ENCODE measurements around the gene IFT74. TPM values are rescaled to one million over a fixed set of nuclear protein-coding genes. Genes with fewer than 3 reads are reported as not detected.

IFT74 gene
- total and polyA plus RNA-seq, 12 donors, result 5.8 to 13.4 (median 10.9) TPM

- no peaks in the 10 kb centered on the region for H3K36me3 ChIP-seq
- peak in 3 of 8 donors; percentile 5 to 54 (median 22) for ATAC-seq
- no peak for TF ChIP-seq CTCF (IDR thresholded peaks at IDR 0.05)
- DNase-seq, result no peak
- no peaks in the 10 kb centered on the region for H3K27me3 ChIP-seq
- peak overlapping the region in 9 of 10 donors; percentile 75 to 94 (median 86) for H3K27ac ChIP-seq
- H3K4me3 ChIP-seq, result peak overlapping the region; percentile 38 to 82 (median 62)
- no peaks in the 10 kb centered on the region for H3K9me3 ChIP-seq
- WGBS, 2 donors, result 28 to 45% methylated on average over 4 of the region's 4 CpGs
- intact Hi-C loops (cut with DNase I), result loop anchor here in 2 of 10 donors (5.0 to 10.0 kb wide), 2 partner anchors 61 to 63 kb away; partner anchors contain the start of gene CAAP1 (in 2 of the 2)
- peaks cover 0 to 26% (median 18%) of the 10 kb centered on the region in 9 donors for H3K4me1 ChIP-seq
Observed at GRCh38 chr9:26955222-26955903, 849 bp upstream of the IFT74 start.

GRCh38 chr9:26956860-26957233, 635 bp downstream of the IFT74 start:
- H3K4me3 ChIP-seq, result peak overlapping the region; percentile 38 to 82 (median 62)
- no peaks in the 10 kb centered on the region for H3K27me3 ChIP-seq
- H3K9me3 ChIP-seq, result no peaks in the 10 kb centered on the region
- intact Hi-C loops (cut with DNase I), result loop anchor here in 4 of 10 donors (1.0 to 10.0 kb wide), 3 partner anchors 10 to 65 kb away; partner anchors contain the start of genes CAAP1 (in 2 of the 4) and PLAA (in 2 of the 4)
- H3K4me1 ChIP-seq, result peaks cover 0 to 26% (median 18%) of the 10 kb centered on the region in 9 donors
- TF ChIP-seq CTCF (IDR thresholded peaks at IDR 0.05), result no peak
- WGBS, 2 donors, result 24 to 25% methylated on average over 6 of the region's 6 CpGs
- H3K36me3 ChIP-seq, result peaks cover 0 to 2% (median 0%) of the 10 kb centered on the region in 9 donors
- ATAC-seq (no peak), DNase-seq (no peak)
- peak overlapping the region in 9 of 10 donors; percentile 75 to 94 (median 86) for H3K27ac ChIP-seq

- H3K4me1 ChIP-seq, result peaks cover 0 to 9% (median 0%) of the 10 kb centered on the region in 9 donors
- H3K27ac ChIP-seq, result no peak overlapping the region
- no peak for DNase-seq
- no peak overlapping the region for H3K4me3 ChIP-seq
- WGBS, 2 donors, result 93 to 98% methylated on average over 1 of the region's 1 CpG
- H3K9me3 ChIP-seq, result peaks cover 0 to 14% (median 4%) of the 10 kb centered on the region in 11 donors
- TF ChIP-seq CTCF (IDR thresholded peaks at IDR 0.05), result no peak
- no peaks in the 10 kb centered on the region for H3K27me3 ChIP-seq
- no peak for ATAC-seq
- H3K36me3 ChIP-seq, result peaks cover 0 to 8% (median 0%) of the 10 kb centered on the region in 9 donors
- intact Hi-C loops (cut with DNase I), result loop anchor here in 3 of 10 donors (5.0 to 10.0 kb wide), 2 partner anchors 224 to 227 kb away; no protein-coding TSS in a partner anchor
Observed at GRCh38 chr9:26971721-26972120, 15.5 kb downstream of the IFT74 start.

- 88 to 94% methylated on average over 5 of the region's 5 CpGs for WGBS, 2 donors
- ATAC-seq (no peak), DNase-seq (no peak)
Observed at GRCh38 chr9:26973989-26974388, 17.8 kb downstream of the IFT74 start.

More at GRCh38 chr9:26973989-26974388, 17.8 kb downstream of the IFT74 start:
- Histone ChIP-seq H3K9me3 (peaks cover 0 to 7% (median 0%) of the 10 kb centered on the region in 11 donors), H3K4me1 (peaks cover 0 to 9% (median 0%) of the 10 kb centered on the region in 9 donors), H3K27ac (no peak overlapping the region), H3K4me3 (no peak overlapping the region), H3K36me3 (peaks cover 0 to 18% (median 0%) of the 10 kb centered on the region in 9 donors), H3K27me3 (no peaks in the 10 kb centered on the region)
- intact Hi-C loops (cut with DNase I), result loop anchor here in 6 of 10 donors (2.0 to 10.0 kb wide), 3 partner anchors 227 to 229 kb away; no protein-coding TSS in a partner anchor
- TF ChIP-seq CTCF (IDR thresholded peaks at IDR 0.05), result no peak
